WTC11 (cell line): ENCODE results near the gene SOCS1. TPM values are rescaled to one million over a fixed set of nuclear protein-coding genes. Genes with fewer than 3 reads are reported as not detected.

Experiments used
- ATAC-seq: fragments of 200-7000 bp; cut with Tn5 transposase; 2 replicates; pipeline ENCODE4 v1.10.0; 2021; ENCODE audit warnings: mild to moderate bottlenecking, moderate library complexity
- CTCF ChIA-PET: fragments of 300-600 bp; sonication (Branson Sonifier 250); formaldehyde crosslinking; loops from one replicate; lab custom pipeline; 2021; ENCODE audit warnings: antibody characterized with exemption; lab: Charles Lee
- POLR2A ChIA-PET: fragments of 350-600 bp; sonication (Branson Sonifier 250); formaldehyde crosslinking; loops from one replicate; lab custom pipeline; 2021; ENCODE audit warnings: antibody characterized with exemption; lab: Charles Lee
- DNase-seq: peaks from one replicate; pipeline ENCODE4 v3.0.0; 2021; ENCODE audit warnings: low spot score
- H3K27ac Mint-ChIP-seq: 2 replicates; pipeline ENCODE4 v1.8.0; 2021; ENCODE audit warnings: mixed read lengths
- H3K27me3 Mint-ChIP-seq: 2 replicates; pipeline ENCODE4 v1.8.0; 2021; ENCODE audit warnings: low read depth, mild to moderate bottlenecking, moderate library complexity, mixed read lengths
- H3K36me3 Mint-ChIP-seq: 2 replicates; pipeline ENCODE4 v1.8.0; 2021; ENCODE audit warnings: mixed read lengths
- H3K4me1 Mint-ChIP-seq: 2 replicates; pipeline ENCODE4 v1.8.0; 2022; ENCODE audit warnings: mixed read lengths
- H3K4me3 Mint-ChIP-seq: 2 replicates; pipeline ENCODE4 v1.8.0; 2021; ENCODE audit warnings: mild to moderate bottlenecking, moderate library complexity, mixed read lengths
- H3K9me3 Mint-ChIP-seq: 2 replicates; pipeline ENCODE4 v1.8.0; 2021; ENCODE audit warnings: mixed read lengths
- CBFB ChIP-seq: sonication (generic); formaldehyde crosslinking; IDR thresholded peaks from 2 replicates; pipeline ENCODE4 v1.8.1; 2022; ENCODE audit warnings: mild to moderate bottlenecking, low read depth, missing genetic modification reagents
- CREB1 ChIP-seq: sonication (generic); formaldehyde crosslinking; IDR thresholded peaks from 2 replicates; pipeline ENCODE4 v1.8.0; 2023; ENCODE audit warnings: mild to moderate bottlenecking, missing genetic modification reagents
- E2F5 ChIP-seq: sonication (generic); formaldehyde crosslinking; IDR thresholded peaks from 2 replicates; pipeline ENCODE4 v1.8.1; 2022; ENCODE audit warnings: mild to moderate bottlenecking, moderate library complexity, missing genetic modification reagents
- FOXJ3 ChIP-seq: sonication (generic); formaldehyde crosslinking; IDR thresholded peaks from 2 replicates; pipeline ENCODE4 v1.9.0; 2021; ENCODE audit warnings: missing genetic modification reagents, mild to moderate bottlenecking, borderline replicate concordance
- FOXP1 ChIP-seq: sonication (generic); formaldehyde crosslinking; IDR thresholded peaks from 2 replicates; pipeline ENCODE4 v1.8.0; 2022; ENCODE audit warnings: missing genetic modification reagents, mild to moderate bottlenecking, moderate library complexity, borderline replicate concordance
- GRHL2 ChIP-seq: fragments of 250-450 bp; sonication (Bioruptor Pico); IDR thresholded peaks from 2 replicates; pipeline ENCODE4 v1.8.0; 2022; ENCODE audit warnings: mild to moderate bottlenecking, moderate library complexity; ENCODE audit not compliant: insufficient replicate concordance, severe bottlenecking
- GTF2I ChIP-seq: fragments of 250-450 bp; sonication (Bioruptor Pico); conservative IDR thresholded peaks from 2 replicates; pipeline ENCODE4 v1.4.0; 2021; ENCODE audit warnings: mild to moderate bottlenecking
- HMGA2 ChIP-seq: fragments of 250-450 bp; sonication (Bioruptor Pico); IDR thresholded peaks from 2 replicates; pipeline ENCODE4 v1.4.0; 2021; ENCODE audit warnings: mild to moderate bottlenecking, moderate library complexity
- IRF1 ChIP-seq: sonication (generic); formaldehyde crosslinking; IDR thresholded peaks from 2 replicates; pipeline ENCODE4 v1.8.0; 2023; ENCODE audit warnings: missing genetic modification reagents
- IRF2 ChIP-seq: sonication (generic); formaldehyde crosslinking; IDR thresholded peaks from 2 replicates; pipeline ENCODE4 v1.8.0; 2022; ENCODE audit warnings: low read depth, missing genetic modification reagents, borderline replicate concordance
- JAZF1 ChIP-seq: fragments of 250-450 bp; sonication (Bioruptor Pico); IDR thresholded peaks from 2 replicates; pipeline ENCODE4 v1.9.0; 2021; ENCODE audit warnings: moderate library complexity, mild to moderate bottlenecking, inconsistent platforms
- JUN ChIP-seq: sonication (generic); formaldehyde crosslinking; IDR thresholded peaks from 2 replicates; pipeline ENCODE4 v1.8.0; 2023; ENCODE audit warnings: mild to moderate bottlenecking, missing genetic modification reagents
- MXD4 ChIP-seq: fragments of 250-450 bp; sonication (Bioruptor Pico); IDR thresholded peaks from 2 replicates; pipeline ENCODE4 v1.8.0; 2021; ENCODE audit warnings: mild to moderate bottlenecking, moderate library complexity, borderline replicate concordance
- OVOL2 ChIP-seq: fragments of 250-450 bp; sonication (Bioruptor Pico); IDR thresholded peaks from 2 replicates; pipeline ENCODE4 v1.9.0; 2021; ENCODE audit warnings: mild to moderate bottlenecking, borderline replicate concordance
- PREB ChIP-seq: sonication (generic); formaldehyde crosslinking; IDR thresholded peaks from 2 replicates; pipeline ENCODE4 v1.8.1; 2022; ENCODE audit warnings: mild to moderate bottlenecking, missing genetic modification reagents, moderate library complexity, borderline replicate concordance
- RORB ChIP-seq: fragments of 250-450 bp; sonication (Bioruptor Pico); IDR thresholded peaks from 2 replicates; pipeline ENCODE4 v1.9.0; 2021; ENCODE audit warnings: mild to moderate bottlenecking
- SMAD4 ChIP-seq: sonication (generic); formaldehyde crosslinking; IDR thresholded peaks from 2 replicates; pipeline ENCODE4 v1.8.0; 2022; ENCODE audit warnings: mild to moderate bottlenecking, missing genetic modification reagents
- TP53 ChIP-seq: sonication (generic); formaldehyde crosslinking; IDR thresholded peaks from 2 replicates; pipeline ENCODE4 v1.8.1; 2023; ENCODE audit warnings: mild to moderate bottlenecking, missing genetic modification reagents
- ZNF121 ChIP-seq: sonication (generic); formaldehyde crosslinking; IDR thresholded peaks from 2 replicates; pipeline ENCODE4 v1.8.0; 2023; ENCODE audit warnings: missing genetic modification reagents
- ZNF138 ChIP-seq: sonication (generic); formaldehyde crosslinking; conservative IDR thresholded peaks from 2 replicates; pipeline ENCODE4 v1.8.1; 2022; ENCODE audit warnings: mild to moderate bottlenecking, moderate library complexity, missing genetic modification reagents
- total RNA-seq: library from RNA; stranded (reverse); gene quantifications from 3 replicates; pipeline ENCODE4 v1.2.3, GENCODE V29; 2021
- TF ChIP-seq, protein P1 (sequence below): sonication (generic); formaldehyde crosslinking; IDR thresholded peaks from 2 replicates; pipeline ENCODE4 v1.8.1; 2022; ENCODE audit warnings: missing genetic modification reagents, borderline replicate concordance
- TF ChIP-seq, protein P2 (sequence below): fragments of 250-450 bp; sonication (Bioruptor Pico); conservative IDR thresholded peaks from 2 replicates; pipeline ENCODE4 v1.9.0; 2021; ENCODE audit warnings: mild to moderate bottlenecking
- TF ChIP-seq, protein P3 (sequence below): sonication (generic); formaldehyde crosslinking; IDR thresholded peaks from 2 replicates; pipeline ENCODE4 v1.8.1; 2023; ENCODE audit warnings: mild to moderate bottlenecking, moderate library complexity, missing genetic modification reagents

SOCS1 gene
- total RNA-seq, 1 experiment from 2014 or later, result 62.3 TPM

- Mint-ChIP-seq H3K4me1 (no peaks in the 10 kb centered on the region), H3K36me3 (peaks cover 23% of the 10 kb centered on the region), H3K27me3 (peaks cover 3% of the 10 kb centered on the region), H3K27ac (no peak overlapping the region), H3K9me3 (peaks cover 34% of the 10 kb centered on the region), H3K4me3 (no peak overlapping the region)
- ATAC-seq, result no peak
- POLR2A ChIA-PET, result interaction anchor here (0.7 kb wide), 1 partner anchor 187 kb away, joined by 3 read pairs; no protein-coding TSS in a partner anchor
- CTCF ChIA-PET, result interaction anchor here (0.6 to 2.4 kb wide), 15 partner anchors 12 to 572 kb away, joined by 3 to 10 read pairs (median 4); partner anchors contain the start of genes DEXI, LITAF and SOCS1
- no peak for TF ChIP-seq ZNF138 (CRISPR knock-in tag)
- TF ChIP-seq, protein P1, sequence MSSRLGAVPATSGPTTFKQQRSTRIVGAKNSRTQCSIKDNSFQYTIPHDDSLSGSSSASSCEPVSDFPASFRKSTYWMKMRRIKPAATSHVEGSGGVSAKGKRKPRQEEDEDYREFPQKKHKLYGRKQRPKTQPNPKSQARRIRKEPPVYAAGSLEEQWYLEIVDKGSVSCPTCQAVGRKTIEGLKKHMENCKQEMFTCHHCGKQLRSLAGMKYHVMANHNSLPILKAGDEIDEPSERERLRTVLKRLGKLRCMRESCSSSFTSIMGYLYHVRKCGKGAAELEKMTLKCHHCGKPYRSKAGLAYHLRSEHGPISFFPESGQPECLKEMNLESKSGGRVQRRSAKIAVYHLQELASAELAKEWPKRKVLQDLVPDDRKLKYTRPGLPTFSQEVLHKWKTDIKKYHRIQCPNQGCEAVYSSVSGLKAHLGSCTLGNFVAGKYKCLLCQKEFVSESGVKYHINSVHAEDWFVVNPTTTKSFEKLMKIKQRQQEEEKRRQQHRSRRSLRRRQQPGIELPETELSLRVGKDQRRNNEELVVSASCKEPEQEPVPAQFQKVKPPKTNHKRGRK, result no peak
- TF ChIP-seq FOXP1 (CRISPR knock-in tag), result no peak
- TF ChIP-seq JUN, result no peak
- TF ChIP-seq E2F5 (CRISPR knock-in tag), result no peak
- no peak for TF ChIP-seq IRF2 (CRISPR knock-in tag)
- TF ChIP-seq IRF1 (CRISPR knock-in tag), result no peak
- TF ChIP-seq OVOL2 (CRISPR knock-in tag), result no peak
- TF ChIP-seq MXD4 (CRISPR knock-in tag), result no peak
- TF ChIP-seq JAZF1 (CRISPR knock-in tag), result no peak
- TF ChIP-seq, protein P2, sequence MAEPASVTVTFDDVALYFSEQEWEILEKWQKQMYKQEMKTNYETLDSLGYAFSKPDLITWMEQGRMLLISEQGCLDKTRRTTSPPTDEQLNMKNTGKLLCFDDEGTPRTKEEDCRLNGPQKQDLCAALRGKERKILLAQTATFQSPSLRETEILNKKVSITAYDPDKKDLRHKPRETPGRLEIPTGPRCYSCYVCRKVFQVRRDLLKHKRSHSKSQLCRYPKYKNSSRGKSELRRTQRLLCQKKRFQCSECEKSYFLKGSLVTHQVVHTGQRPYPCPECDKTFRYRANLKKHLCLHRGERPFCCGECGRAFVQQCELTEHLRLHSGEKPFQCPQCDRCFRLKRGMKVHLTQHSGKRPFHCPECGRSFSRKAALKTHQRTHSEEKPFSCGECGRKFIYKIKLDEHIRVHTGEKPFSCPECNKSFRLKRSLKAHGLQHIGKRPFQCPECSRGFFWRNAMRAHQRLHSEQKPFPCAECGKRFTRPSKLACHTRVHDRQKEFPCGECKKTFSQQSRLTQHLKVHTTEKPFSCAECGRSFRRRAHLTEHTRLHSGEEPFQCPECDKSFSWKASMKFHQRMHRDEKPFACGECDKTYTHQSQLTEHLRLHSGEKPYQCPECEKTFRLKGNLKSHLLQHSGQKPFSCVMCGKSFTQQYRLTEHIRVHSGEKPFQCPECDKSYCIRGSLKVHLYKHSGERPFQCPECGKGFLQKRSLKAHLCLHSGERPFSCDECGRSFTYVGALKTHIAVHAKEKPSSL, result no peak
- TF ChIP-seq FOXJ3, result no peak
- no peak for TF ChIP-seq GTF2I (CRISPR knock-in tag)
- no peak for TF ChIP-seq GRHL2 (CRISPR knock-in tag)
- TF ChIP-seq SMAD4 (CRISPR knock-in tag), result no peak
- no peak for TF ChIP-seq HMGA2 (CRISPR knock-in tag)
- TF ChIP-seq CBFB, result no peak
- no peak for TF ChIP-seq ZNF121 (CRISPR knock-in tag)
- TF ChIP-seq, all 79 proteins: peak for 0
- no peak for DNase-seq
Observed at GRCh38 chr16:11217651-11218603, 38.1 kb downstream of the SOCS1 start.

GRCh38 chr16:11215935-11216556 lies 40.0 kb downstream of the SOCS1 start:
- H3K27me3 Mint-ChIP-seq, result peaks cover 3% of the 10 kb centered on the region
- CTCF ChIA-PET, result interaction anchor here (0.9 kb wide), 1 partner anchor 156 kb away, joined by 4 read pairs; no protein-coding TSS in a partner anchor
- no peak overlapping the region for H3K4me3 Mint-ChIP-seq
- ATAC-seq, result no peak
- peaks cover 34% of the 10 kb centered on the region for H3K9me3 Mint-ChIP-seq
- no peak for DNase-seq
- no peak overlapping the region for H3K27ac Mint-ChIP-seq
- POLR2A ChIA-PET, result no interaction called here
- no peaks in the 10 kb centered on the region for H3K4me1 Mint-ChIP-seq
- peaks cover 23% of the 10 kb centered on the region for H3K36me3 Mint-ChIP-seq
- no peak for TF ChIP-seq FOXP1 (CRISPR knock-in tag)
- no peak for TF ChIP-seq GRHL2 (CRISPR knock-in tag)
- no peak for TF ChIP-seq CREB1
- no peak for TF ChIP-seq SMAD4 (CRISPR knock-in tag)
- no peak for TF ChIP-seq PREB (CRISPR knock-in tag)
- TF ChIP-seq, protein P3, sequence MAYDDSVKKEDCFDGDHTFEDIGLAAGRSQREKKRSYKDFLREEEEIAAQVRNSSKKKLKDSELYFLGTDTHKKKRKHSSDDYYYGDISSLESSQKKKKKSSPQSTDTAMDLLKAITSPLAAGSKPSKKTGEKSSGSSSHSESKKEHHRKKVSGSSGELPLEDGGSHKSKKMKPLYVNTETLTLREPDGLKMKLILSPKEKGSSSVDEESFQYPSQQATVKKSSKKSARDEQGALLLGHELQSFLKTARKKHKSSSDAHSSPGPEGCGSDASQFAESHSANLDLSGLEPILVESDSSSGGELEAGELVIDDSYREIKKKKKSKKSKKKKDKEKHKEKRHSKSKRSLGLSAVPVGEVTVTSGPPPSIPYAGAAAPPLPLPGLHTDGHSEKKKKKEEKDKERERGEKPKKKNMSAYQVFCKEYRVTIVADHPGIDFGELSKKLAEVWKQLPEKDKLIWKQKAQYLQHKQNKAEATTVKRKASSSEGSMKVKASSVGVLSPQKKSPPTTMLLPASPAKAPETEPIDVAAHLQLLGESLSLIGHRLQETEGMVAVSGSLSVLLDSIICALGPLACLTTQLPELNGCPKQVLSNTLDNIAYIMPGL (CRISPR knock-in tag), result no peak
- TF ChIP-seq RORB (CRISPR knock-in tag), result no peak
- TF ChIP-seq TP53, result no peak
